T-helper 2 cell treated with Interferon-gamma antibody and Interleukin-4, amounts not matched to agents 100 ng/mL and 5 ng/mL, for 36 hours (primary cell): ENCODE measurements around the gene ZNRF2. TPM values are rescaled to one million over a fixed set of nuclear protein-coding genes. Genes with fewer than 3 reads are reported as not detected.

Source experiments
- intact Hi-C: fragments of 100-400 bp; cut with micrococcal nuclease; formaldehyde crosslinking; loops from one replicate; pipeline ENCODE4 v1.15.1; 2023
- total RNA-seq: library from RNA; stranded (reverse); gene quantifications from 2 replicates; pipeline ENCODE4 v1.2.3, GENCODE V29; 2022

ZNRF2 gene
- total RNA-seq, 1 donor from 2014 or later = 13.8 TPM

GRCh38 chr7:30396389-30396788, 112.0 kb downstream of the ZNRF2 start:
- intact Hi-C loops = no loop called here

- intact Hi-C loops = no loop called here
Observed at GRCh38 chr7:30403477-30403876, 119.1 kb downstream of the ZNRF2 start.

GRCh38 chr7:30405179-30405578, 120.8 kb downstream of the ZNRF2 start:
- intact Hi-C loops = no loop called here

GRCh38 chr7:30406664-30407425, 122.4 kb downstream of the ZNRF2 start:
- intact Hi-C loops = no loop called here

GRCh38 chr7:30411173-30411572, 126.8 kb downstream of the ZNRF2 start:
- intact Hi-C loops = loop anchor here (5.0 kb wide), 1 partner anchor 249 kb away; no protein-coding TSS in a partner anchor

- intact Hi-C loops = loop anchor here (2.0 to 5.0 kb wide), 2 partner anchors 137 to 250 kb away; no protein-coding TSS in a partner anchor
Observed at GRCh38 chr7:30411897-30412296, 127.5 kb downstream of the ZNRF2 start.

GRCh38 chr7:30412782-30413504, 128.5 kb downstream of the ZNRF2 start:
- intact Hi-C loops = loop anchor here (2.0 to 5.0 kb wide), 2 partner anchors 138 to 251 kb away; no protein-coding TSS in a partner anchor

GRCh38 chr7:30413864-30414263, 129.5 kb downstream of the ZNRF2 start:
- intact Hi-C loops = loop anchor here (2.0 to 5.0 kb wide), 2 partner anchors 139 to 252 kb away; no protein-coding TSS in a partner anchor

Other genes starting within 250 kb of the ZNRF2 start
- 1.2 and 2.4 TPM in 2 replicates for gene MTURN, start 149.6 kb upstream of the ZNRF2 start, total RNA-seq
- gene NOD1, start 194.2 kb downstream of the ZNRF2 start, total RNA-seq = 22.1 and 22.3 TPM in 2 replicates
- gene GGCT, start 220.2 kb downstream of the ZNRF2 start, total RNA-seq = 48.9 and 50.1 TPM in 2 replicates